Activated naive CD8-positive, alpha-beta T cell treated with anti-CD3 and anti-CD28 coated beads, Interleukin-2, amount 10 ng/mL, durations not matched to agents 7 days and 5 days (primary cell): ENCODE measurements around the gene PTBP1. TPM values are rescaled to one million over a fixed set of nuclear protein-coding genes. Genes with fewer than 3 reads are reported as not detected.
A peak's percentile ranks its signal among the peaks of the same experiment; 100 is the strongest.

Experiments
- ATAC-seq: fragments of 150-1000 bp; cut with Tn5 transposase; one replicate; pipeline ENCODE4 v1.10.0; 2021; ENCODE audit warnings: low read depth, moderate library complexity
- POLR2A ChIA-PET: fragments of 350-600 bp; sonication (Branson Sonifier 250); formaldehyde crosslinking; loops from one replicate; lab custom pipeline; 2021; ENCODE audit warnings: antibody characterized with exemption; lab: Charles Lee
- DNase-seq: peaks from one replicate; pipeline ENCODE4 v3.0.0; 2021
- H3K27ac Mint-ChIP-seq: one replicate; pipeline ENCODE4 v1.8.0; 2022; ENCODE audit warnings: mild to moderate bottlenecking, mixed read lengths
- H3K27me3 Mint-ChIP-seq: one replicate; pipeline ENCODE4 v1.8.0; 2022; ENCODE audit warnings: mild to moderate bottlenecking, moderate library complexity, mixed read lengths
- H3K36me3 Mint-ChIP-seq: one replicate; pipeline ENCODE4 v1.8.0; 2021; ENCODE audit warnings: mild to moderate bottlenecking, mixed read lengths
- H3K4me1 Mint-ChIP-seq: one replicate; pipeline ENCODE4 v1.8.0; 2021; ENCODE audit warnings: mixed read lengths
- H3K4me3 Mint-ChIP-seq: one replicate; pipeline ENCODE4 v1.8.0; 2022; ENCODE audit warnings: mild to moderate bottlenecking, moderate library complexity, mixed read lengths
- H3K9me3 Mint-ChIP-seq: one replicate; pipeline ENCODE4 v1.8.0; 2021; ENCODE audit warnings: mixed read lengths
- total RNA-seq, 2 experiments: library from RNA; stranded (reverse); gene quantifications; one replicate each; pipeline ENCODE4 v1.2.3, GENCODE V29; 2021

The PTBP1 gene
- total RNA-seq, 2 experiments from 2014 or later, result 400 to 411 TPM

GRCh38 chr19:795691-796581 is 1.3 kb upstream of the PTBP1 start:
- Mint-ChIP-seq H3K9me3 (no peaks in the 10 kb centered on the region), H3K4me3 (peak overlapping the region; percentile 90), H3K36me3 (peaks cover 19% of the 10 kb centered on the region), H3K4me1 (peaks cover 18% of the 10 kb centered on the region), H3K27ac (no peak overlapping the region), H3K27me3 (no peaks in the 10 kb centered on the region)
- POLR2A ChIA-PET, result interaction anchor here (1.0 to 1.2 kb wide), 2 partner anchors 115 to 473 kb away, joined by 3 read pairs; no protein-coding TSS in a partner anchor
- ATAC-seq, result no peak
- DNase-seq, result no peak

- Mint-ChIP-seq H3K4me1 (peaks cover 26% of the 10 kb centered on the region), H3K9me3 (no peaks in the 10 kb centered on the region), H3K27ac (peak overlapping the region; percentile 89), H3K36me3 (peaks cover 22% of the 10 kb centered on the region), H3K27me3 (no peaks in the 10 kb centered on the region), H3K4me3 (peak overlapping the region; percentile 92)
- POLR2A ChIA-PET, result interaction anchor here (0.5 to 1.8 kb wide), 5 partner anchors 9 to 328 kb away, joined by 3 to 5 read pairs (median 3); partner anchors contain the start of genes RNF126 and TPGS1
- DNase-seq (peak; percentile 98), ATAC-seq (peak; percentile 35)
These were observed 519 bp downstream of the PTBP1 start for GRCh38 chr19:797528-798414.

DNA sequence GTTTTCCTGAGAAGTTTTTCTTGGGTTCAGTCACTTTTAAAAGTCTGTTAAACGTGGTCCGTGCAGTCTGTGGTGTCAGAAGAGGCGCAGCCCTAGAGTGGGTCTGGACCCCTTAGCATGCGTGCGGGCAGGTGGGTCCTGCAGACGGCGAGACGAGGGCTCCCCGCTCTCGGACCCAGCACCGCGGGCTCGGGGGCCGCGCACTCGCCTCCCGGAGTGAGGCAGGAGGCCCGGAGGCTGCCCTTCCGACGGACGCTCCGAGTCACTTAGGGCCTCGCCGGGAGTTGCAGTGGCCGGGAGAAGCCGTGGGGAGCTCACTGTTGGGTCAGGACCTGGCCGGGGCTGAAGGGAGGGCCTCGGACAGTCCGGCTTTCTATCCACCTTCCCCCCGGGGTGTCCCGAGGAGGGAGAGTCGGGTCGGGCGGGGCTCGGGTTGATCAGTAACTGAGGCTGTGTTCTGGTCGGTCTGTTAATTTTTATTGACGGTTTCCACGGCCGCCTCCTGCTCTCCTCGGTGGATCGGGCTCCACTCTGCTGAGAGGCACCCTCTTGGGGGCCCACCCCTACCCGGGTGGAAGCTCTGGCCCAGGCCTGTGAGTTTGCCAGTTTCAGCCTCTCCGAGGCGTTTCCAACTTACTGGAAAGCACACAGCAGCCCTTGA is 1.3 kb downstream of the PTBP1 start:
- Mint-ChIP-seq H3K36me3 (peaks cover 24% of the 10 kb centered on the region), H3K4me3 (peak overlapping the region; percentile 92), H3K9me3 (no peaks in the 10 kb centered on the region), H3K27me3 (no peaks in the 10 kb centered on the region), H3K4me1 (peaks cover 27% of the 10 kb centered on the region), H3K27ac (peak overlapping the region; percentile 89)
- POLR2A ChIA-PET, result interaction anchor here (0.5 to 1.8 kb wide), 4 partner anchors 9 to 327 kb away, joined by 3 to 5 read pairs (median 3); partner anchors contain the start of gene RNF126
- DNase-seq (peak; percentile 55), ATAC-seq (no peak)

GRCh38 chr19:799076-799881 is 2.0 kb downstream of the PTBP1 start:
- Mint-ChIP-seq H3K9me3 (no peaks in the 10 kb centered on the region), H3K4me3 (peak overlapping the region; percentile 92), H3K27me3 (no peaks in the 10 kb centered on the region), H3K36me3 (peaks cover 24% of the 10 kb centered on the region), H3K27ac (peak overlapping the region; percentile 78), H3K4me1 (peaks cover 27% of the 10 kb centered on the region)
- POLR2A ChIA-PET, result interaction anchor here (1.8 kb wide), 1 partner anchor 136 kb away, joined by 5 read pairs; the partner anchor contains the start of gene RNF126
- DNase-seq (peak; percentile 49), ATAC-seq (no peak)

DNA sequence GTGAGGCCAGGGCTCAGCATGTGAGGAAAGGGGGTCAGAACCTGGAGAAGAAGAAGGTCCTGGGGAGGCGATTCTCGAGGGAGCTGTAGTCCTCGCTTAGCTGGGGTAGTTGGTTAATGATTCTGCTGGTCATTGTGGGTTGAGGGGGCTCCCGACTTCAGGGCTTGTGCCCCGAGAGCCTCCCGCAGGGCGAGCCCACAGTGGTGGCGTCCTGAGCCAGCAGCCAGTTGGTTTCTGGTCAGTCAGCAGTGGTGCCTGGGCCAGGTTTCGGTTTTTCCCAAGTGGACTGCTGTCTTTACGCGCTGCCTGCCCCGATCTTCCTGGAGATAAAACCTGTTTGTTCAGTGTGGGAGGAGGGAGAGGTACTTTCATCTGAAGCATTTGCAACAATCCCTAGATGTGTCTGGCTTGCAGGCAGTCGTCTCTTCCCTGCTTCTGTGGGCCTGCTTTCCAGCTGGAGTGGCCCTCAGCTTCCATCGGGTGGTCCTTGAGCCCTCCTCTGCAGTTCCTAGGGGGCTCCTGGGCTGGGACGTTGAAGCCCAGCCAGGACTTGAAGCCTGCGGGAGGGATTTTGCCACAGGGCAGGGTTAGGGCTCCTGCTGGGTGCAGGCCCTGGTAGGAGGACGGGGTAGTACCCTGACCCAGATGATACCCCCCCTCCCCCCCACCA is 3.2 kb downstream of the PTBP1 start:
- Mint-ChIP-seq H3K4me1 (peaks cover 27% of the 10 kb centered on the region), H3K4me3 (peak overlapping the region; percentile 92), H3K27me3 (no peaks in the 10 kb centered on the region), H3K27ac (peak overlapping the region; percentile 69), H3K36me3 (peaks cover 26% of the 10 kb centered on the region), H3K9me3 (no peaks in the 10 kb centered on the region)
- no peak for ATAC-seq
- POLR2A ChIA-PET, result interaction anchor here (1.3 kb wide), 1 partner anchor 119 kb away, joined by 3 read pairs; no protein-coding TSS in a partner anchor
- DNase-seq, result no peak

DNA sequence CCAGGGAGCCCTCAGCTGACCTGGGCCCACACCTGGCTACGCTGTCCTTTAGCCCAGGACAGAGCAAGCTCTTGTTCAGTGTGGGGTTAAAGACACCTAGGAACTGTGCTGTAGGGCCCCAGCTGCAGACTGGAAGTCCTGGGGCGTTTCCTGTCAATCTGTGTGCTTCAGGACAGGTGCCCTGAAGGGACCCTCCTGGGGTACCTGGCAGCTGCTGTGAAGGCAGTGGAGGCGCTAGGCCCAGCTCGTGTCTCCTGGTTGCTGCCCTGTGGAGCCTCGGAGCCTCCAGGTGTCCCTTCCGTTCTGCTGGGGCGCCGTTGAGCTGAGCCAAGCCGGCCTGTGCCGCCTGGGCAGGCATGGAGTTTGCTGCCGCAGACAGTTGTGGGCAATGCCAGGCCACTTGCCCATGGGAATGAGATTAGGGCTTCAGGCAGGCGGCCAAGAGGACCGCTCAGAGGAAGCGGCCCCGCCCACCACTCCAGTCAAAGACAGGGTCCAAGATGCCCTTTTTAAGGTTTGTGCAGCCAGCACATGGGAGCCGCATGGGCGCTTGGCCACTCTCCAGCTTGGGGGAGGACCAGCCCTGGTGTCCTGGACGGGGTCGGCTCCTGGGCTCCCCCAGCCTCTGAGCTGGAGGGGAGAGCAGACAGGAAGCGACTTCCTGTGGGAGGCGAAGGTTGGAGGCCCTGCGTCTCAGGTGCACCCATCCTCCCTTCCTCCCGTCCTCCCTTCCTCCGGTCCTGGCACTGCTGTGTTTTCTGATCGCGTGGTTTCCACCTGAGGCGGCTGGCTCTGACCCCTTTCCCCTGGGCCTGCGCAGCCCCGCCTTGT is 4.0 kb downstream of the PTBP1 start:
- H3K27ac Mint-ChIP-seq, result peak overlapping the region; percentile 69
- no peaks in the 10 kb centered on the region for H3K27me3 Mint-ChIP-seq
- H3K4me1 Mint-ChIP-seq, result peaks cover 27% of the 10 kb centered on the region
- H3K9me3 Mint-ChIP-seq, result no peaks in the 10 kb centered on the region
- ATAC-seq (no peak), DNase-seq (peak; percentile 50)
- H3K4me3 Mint-ChIP-seq, result peak overlapping the region; percentile 71
- H3K36me3 Mint-ChIP-seq, result peaks cover 26% of the 10 kb centered on the region
- POLR2A ChIA-PET, result interaction anchor here (1.0 to 1.3 kb wide), 3 partner anchors 12 to 200 kb away, joined by 3 read pairs; no protein-coding TSS in a partner anchor

GRCh38 chr19:801861-802497 is 4.7 kb downstream of the PTBP1 start:
- H3K36me3 Mint-ChIP-seq, result peaks cover 26% of the 10 kb centered on the region
- no peak for DNase-seq
- POLR2A ChIA-PET, result interaction anchor here (1.0 to 1.1 kb wide), 2 partner anchors 12 to 199 kb away, joined by 3 read pairs; no protein-coding TSS in a partner anchor
- H3K9me3 Mint-ChIP-seq, result no peaks in the 10 kb centered on the region
- peak overlapping the region; percentile 71 for H3K4me3 Mint-ChIP-seq
- H3K27ac Mint-ChIP-seq, result peak overlapping the region; percentile 45
- ATAC-seq, result no peak
- H3K27me3 Mint-ChIP-seq, result no peaks in the 10 kb centered on the region
- peaks cover 26% of the 10 kb centered on the region for H3K4me1 Mint-ChIP-seq

GRCh38 chr19:802498-803098 is 5.3 kb downstream of the PTBP1 start:
- ATAC-seq (no peak), DNase-seq (no peak)
- Mint-ChIP-seq H3K4me1 (peaks cover 28% of the 10 kb centered on the region), H3K27ac (no peak overlapping the region), H3K36me3 (peaks cover 33% of the 10 kb centered on the region), H3K27me3 (no peaks in the 10 kb centered on the region), H3K4me3 (peak overlapping the region; percentile 22), H3K9me3 (no peaks in the 10 kb centered on the region)
- POLR2A ChIA-PET, result no interaction called here

DNA sequence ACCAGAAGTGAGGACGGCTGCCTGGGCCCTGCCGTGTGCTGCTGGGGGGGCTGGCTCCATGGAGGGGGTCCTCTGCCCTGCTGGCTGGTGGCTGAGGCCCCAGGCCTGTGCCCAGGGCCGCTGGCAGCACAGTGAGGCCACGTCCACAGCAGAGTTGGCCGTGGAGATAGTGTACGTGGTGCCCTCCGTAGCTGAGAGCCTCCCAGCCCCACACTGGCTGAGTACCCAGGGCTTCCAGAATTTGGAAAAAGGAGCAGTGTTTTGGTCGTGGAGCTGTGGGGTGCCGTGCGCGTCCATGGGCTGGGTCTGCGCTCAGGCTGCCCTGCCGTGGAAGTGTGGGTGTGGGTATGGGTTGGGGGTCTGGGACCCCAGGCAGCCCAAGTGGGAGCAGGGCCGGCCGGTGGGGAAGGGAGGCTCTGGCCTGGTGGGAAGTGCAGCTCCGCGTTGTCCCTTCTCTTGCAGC is 5.9 kb downstream of the PTBP1 start:
- no peaks in the 10 kb centered on the region for H3K27me3 Mint-ChIP-seq
- peaks cover 37% of the 10 kb centered on the region for H3K36me3 Mint-ChIP-seq
- peaks cover 31% of the 10 kb centered on the region for H3K4me1 Mint-ChIP-seq
- no peak overlapping the region for H3K4me3 Mint-ChIP-seq
- H3K27ac Mint-ChIP-seq, result no peak overlapping the region
- no peaks in the 10 kb centered on the region for H3K9me3 Mint-ChIP-seq
- ATAC-seq (no peak), DNase-seq (no peak)
- POLR2A ChIA-PET, result no interaction called here

DNA sequence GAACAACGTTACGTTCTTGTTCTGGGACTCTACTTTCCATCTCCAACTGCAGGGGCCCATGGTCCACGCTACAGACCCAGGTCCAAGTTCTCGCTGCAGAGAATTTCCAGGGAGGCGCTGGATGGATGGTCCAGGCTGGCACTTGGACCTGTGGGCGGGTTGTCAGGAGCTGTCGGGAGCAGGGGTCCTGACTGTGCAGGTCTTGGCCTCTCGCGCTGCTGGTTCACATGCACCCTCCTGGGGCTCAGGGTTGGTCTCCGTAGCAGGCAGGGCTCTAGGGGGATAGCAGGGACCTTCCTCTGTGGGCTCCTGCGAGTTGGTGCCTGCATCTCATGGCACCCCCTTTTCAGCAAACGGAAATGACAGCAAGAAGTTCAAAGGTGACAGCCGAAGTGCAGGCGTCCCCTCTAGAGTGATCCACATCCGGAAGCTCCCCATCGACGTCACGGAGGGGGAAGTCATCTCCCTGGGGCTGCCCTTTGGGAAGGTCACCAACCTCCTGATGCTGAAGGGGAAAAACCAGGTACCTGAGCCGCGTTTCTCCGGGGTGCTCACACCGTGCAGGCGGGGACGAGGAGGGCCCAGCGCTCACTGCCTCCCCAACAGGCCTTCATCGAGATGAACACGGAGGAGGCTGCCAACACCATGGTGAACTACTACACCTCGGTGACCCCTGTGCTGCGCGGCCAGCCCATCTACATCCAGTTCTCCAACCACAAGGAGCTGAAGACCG is 6.6 kb downstream of the PTBP1 start:
- ATAC-seq (no peak), DNase-seq (no peak)
- POLR2A ChIA-PET, result no interaction called here
- H3K36me3 Mint-ChIP-seq, result peaks cover 33% of the 10 kb centered on the region
- no peak overlapping the region for H3K4me3 Mint-ChIP-seq
- H3K4me1 Mint-ChIP-seq, result peaks cover 31% of the 10 kb centered on the region
- H3K9me3 Mint-ChIP-seq, result no peaks in the 10 kb centered on the region
- no peaks in the 10 kb centered on the region for H3K27me3 Mint-ChIP-seq
- no peak overlapping the region for H3K27ac Mint-ChIP-seq
